K562 (cell line): ENCODE measurements around the gene NXF1. TPM values are rescaled to one million over a fixed set of nuclear protein-coding genes. Genes with fewer than 3 reads are reported as not detected.
A peak's percentile ranks its signal among the peaks of the same experiment; 100 is the strongest.

Experiments used
- ETV6 ChIP-seq, 3 experiments: fragments of 150-350 bp in 1 of 3; sonication (generic) in 1 of 3; formaldehyde crosslinking in 1 of 3; IDR thresholded peaks; 2 replicates each; pipeline versions ENCODE4 v1.6.1 to v1.8.0; 2014 to 2022; ENCODE audit warnings: borderline replicate concordance in 2 of 3, low read depth in 2 of 3, antibody characterized with exemption in 1 of 3, low read length in 1 of 3, mild to moderate bottlenecking in 1 of 3, missing genetic modification reagents in 1 of 3
- GTF2B ChIP-seq: IDR thresholded peaks from 2 replicates; pipeline ENCODE4 v1.6.1; 2011; ENCODE audit not compliant: insufficient read length; ENCODE audit errors: extremely low read depth
- HINFP ChIP-seq: fragments of 450-650 bp; conservative IDR thresholded peaks from 2 replicates; pipeline ENCODE4 v1.6.1; 2016; ENCODE audit warnings: missing genetic modification characterization, low read depth, mild to moderate bottlenecking, control low read depth, missing compliant biosample characterization
- HNRNPH1 ChIP-seq: fragments of 200-400 bp; formaldehyde crosslinking; optimal IDR thresholded peaks from 2 replicates; pipeline ENCODE3; 2017; ENCODE audit warnings: low read depth, mild to moderate bottlenecking, low read length, moderate library complexity
- PATZ1 ChIP-seq: fragments of 250-450 bp; sonication (Bioruptor Pico); IDR thresholded peaks from 2 replicates; pipeline ENCODE4 v1.5.0; 2020; ENCODE audit warnings: mild to moderate bottlenecking, borderline replicate concordance
- REST ChIP-seq, 2 experiments: fragments of 450-650 bp; formaldehyde crosslinking in 1 of 2; IDR thresholded peaks; 2 replicates each; pipeline versions ENCODE4 v1.4.0 to v1.6.1; 2014 to 2020; ENCODE audit warnings: mild to moderate bottlenecking in 2 of 2, borderline replicate concordance in 1 of 2, low read depth in 1 of 2
- SMAD3 ChIP-seq: fragments of 450-650 bp; formaldehyde crosslinking; conservative IDR thresholded peaks from 2 replicates; pipeline ENCODE4 v1.4.0; 2020; ENCODE audit warnings: mild to moderate bottlenecking
- U2AF1 ChIP-seq: fragments of 200-400 bp; formaldehyde crosslinking; optimal IDR thresholded peaks from 2 replicates; pipeline ENCODE3; 2017; ENCODE audit warnings: mild to moderate bottlenecking, low read depth, low read length, moderate library complexity
- ZC3H4 ChIP-seq: sonication (generic); formaldehyde crosslinking; IDR thresholded peaks from 2 replicates; pipeline ENCODE4 v1.9.0; 2021; ENCODE audit warnings: missing genetic modification reagents, borderline replicate concordance
- ZNF311 ChIP-seq: fragments of 250-450 bp; sonication (Bioruptor Pico); IDR thresholded peaks from 2 replicates; pipeline ENCODE4 v1.4.0; 2020; ENCODE audit warnings: mild to moderate bottlenecking, moderate library complexity
- ZNF444 ChIP-seq: fragments of 250-450 bp; sonication (Bioruptor Pico); IDR thresholded peaks from 2 replicates; pipeline ENCODE4 v1.4.0; 2020; ENCODE audit warnings: mild to moderate bottlenecking, moderate library complexity
- polyA plus RNA-seq, 8 experiments: library from polyadenylated mRNA; depleted of rRNA in 4 of 8; stranded (reverse) in 5 of 8; unstranded in 3 of 8; fragments of >200 nt; fragmentation: Nextera tagmentation in 2 of 8; fragmentation: Illumina TruSeq in 1 of 8; extraction: Ambion mirVana in 2 of 8; extraction: Trizol in 1 of 8; gene quantifications; 2 replicates each; pipeline versions ENCODE4 v1.2.1 to v1.2.3, GENCODE V29; 2011 to 2014; ENCODE audit warnings: inconsistent platforms in 1 of 8, missing spikeins in 1 of 8
- total RNA-seq, 7 experiments: library from RNA; depleted of rRNA in 6 of 7; stranded (reverse); fragments of >200 nt in 6 of 7; fragmentation: Illumina TruSeq in 2 of 7; extraction: Trizol in 2 of 7; gene quantifications; 2 replicates each; pipeline versions ENCODE4 v1.2.1 to v1.2.3, GENCODE V29; 2011 to 2021; ENCODE audit warnings: low replicate concordance in 1 of 7

The NXF1 gene
- total and polyA plus RNA-seq, 9 of the 15 experiments (the other 6 are each of a cell fraction or from before 2014, with no cell fraction given), result 18.1 to 98.3 (median 35.8) TPM

GRCh38 chr11:62786318-62787004 is 18.8 kb downstream of the NXF1 start (continued):
- TF ChIP-seq HINFP (tag) (no peak), ETV6 (IDR thresholded peaks at IDR 0.05; ENCODE audit: borderline replicate concordance in 1 of 2, low read depth in 2 of 2, low read length in 1 of 2) (no peak; a peak in 1 of 4 replicates), ETV6 (CRISPR knock-in tag; IDR thresholded peaks at IDR 0.05; ENCODE audit: borderline replicate concordance) (no peak), ZNF444 (CRISPR knock-in tag) (no peak), U2AF1 (peak; percentile 88), HNRNPH1 (no peak), ZC3H4 (CRISPR knock-in tag) (peak; percentile 70; the same call in 1 of the 2 replicates), REST (IDR thresholded peaks at IDR 0.05; ENCODE audit: borderline replicate concordance) (peak; percentile 61), REST (CRISPR knock-in tag; IDR thresholded peaks at IDR 0.05; ENCODE audit: low read depth) (no peak), SMAD3 (CRISPR knock-in tag) (no peak), GTF2B (no peak), ZNF311 (CRISPR knock-in tag) (no peak), PATZ1 (CRISPR knock-in tag) (no peak)
